Left lung (tissue), 10 donors: ENCODE measurements around the gene CD164L2. TPM values are rescaled to one million over a fixed set of nuclear protein-coding genes. Genes with fewer than 3 reads are reported as not detected.
A peak's percentile ranks its signal among the peaks of the same experiment; 100 is the strongest.

Experiments used
- ATAC-seq: fragments of 200-7000 bp; cut with Tn5 transposase; one replicate; pipeline ENCODE4 v1.9.1; 2020; ENCODE audit warnings: moderate library complexity
- DNase-seq, 4 donors: peaks; one replicate each; pipeline ENCODE4 v3.0.0-alpha.2; 2013 to 2020
- H3K27ac ChIP-seq, 2 donors: fragments of 200-600 bp; sonication (generic) in 1 of 2; one replicate each; pipeline versions ENCODE4 v1.5.0 to v1.8.0; 2020 to 2021
- H3K27me3 ChIP-seq, 2 donors: fragments of 200-600 bp; sonication (generic) in 1 of 2; one replicate each; pipeline versions ENCODE4 v1.5.0 to v1.8.0; 2020 to 2021
- H3K36me3 ChIP-seq, 2 donors: fragments of 200-600 bp; sonication (generic) in 1 of 2; one replicate each; pipeline versions ENCODE4 v1.5.0 to v1.8.0; 2020 to 2021
- H3K4me1 ChIP-seq, 2 donors: fragments of 200-600 bp; one replicate each; pipeline ENCODE4 v1.8.0; 2021
- H3K4me3 ChIP-seq, 2 donors: fragments of 200-600 bp; sonication (generic) in 1 of 2; one replicate each; pipeline versions ENCODE4 v1.5.0 to v1.8.0; 2020 to 2021; ENCODE audit warnings: mild to moderate bottlenecking in 1 of 2
- H3K9me3 ChIP-seq, 2 donors: fragments of 200-600 bp; sonication (generic) in 1 of 2; one replicate each; pipeline versions ENCODE4 v1.5.0 to v1.8.0; 2020 to 2021
- intact Hi-C, 2 donors: fragments of 100-400 bp; cut with DNase I; formaldehyde crosslinking; loops; one replicate each; pipeline versions ENCODE4 v1.11.2 to v1.14.2; 2022
- polyA plus RNA-seq, 6 donors: library from polyadenylated mRNA; unstranded; fragments of 120-200 nt; gene quantifications; one replicate each; pipeline ENCODE4 v1.2.1, GENCODE V29; 2013; ENCODE audit not compliant: insufficient read length in 6 of 6
- total RNA-seq, 2 donors: library from RNA; stranded (reverse); fragmentation: NEBNext Ultra II Directional; extraction: Animal tissue kit (Norgen Biotek cat#: 25700); gene quantifications; one replicate each; pipeline ENCODE4 v1.2.1, GENCODE V29; 2021
- TF ChIP-seq, protein P1 (sequence below), 2 donors: fragments of 200-600 bp; sonication (generic) in 1 of 2; IDR thresholded peaks; one replicate each; pipeline versions ENCODE4 v1.5.0 to v1.8.0; 2021; ENCODE audit warnings: antibody characterized with exemption in 2 of 2
- donor health status: DM: no; HTN: yes; CAD: no.
- donor health status: DM: no; HTN: no; CAD: no.

CD164L2 gene
- total and polyA plus RNA-seq, 8 donors, result 0.33 to 5.9 (median 1.7) TPM

- Histone ChIP-seq H3K36me3 (peaks cover 0 to 53% of the 10 kb centered on the region in 2 donors), H3K27me3 (no peaks in the 10 kb centered on the region), H3K4me3 (no peak overlapping the region), H3K4me1 (peaks cover 17 to 77% of the 10 kb centered on the region in 2 donors), H3K9me3 (no peaks in the 10 kb centered on the region), H3K27ac (peak overlapping the region; percentile 19 to 82)
- DNase-seq (peak in 3 of 4 donors; percentile 51 to 81 (median 73)), ATAC-seq (peak; percentile 93)
- intact Hi-C loops, result no loop called here
- TF ChIP-seq, protein P1, sequence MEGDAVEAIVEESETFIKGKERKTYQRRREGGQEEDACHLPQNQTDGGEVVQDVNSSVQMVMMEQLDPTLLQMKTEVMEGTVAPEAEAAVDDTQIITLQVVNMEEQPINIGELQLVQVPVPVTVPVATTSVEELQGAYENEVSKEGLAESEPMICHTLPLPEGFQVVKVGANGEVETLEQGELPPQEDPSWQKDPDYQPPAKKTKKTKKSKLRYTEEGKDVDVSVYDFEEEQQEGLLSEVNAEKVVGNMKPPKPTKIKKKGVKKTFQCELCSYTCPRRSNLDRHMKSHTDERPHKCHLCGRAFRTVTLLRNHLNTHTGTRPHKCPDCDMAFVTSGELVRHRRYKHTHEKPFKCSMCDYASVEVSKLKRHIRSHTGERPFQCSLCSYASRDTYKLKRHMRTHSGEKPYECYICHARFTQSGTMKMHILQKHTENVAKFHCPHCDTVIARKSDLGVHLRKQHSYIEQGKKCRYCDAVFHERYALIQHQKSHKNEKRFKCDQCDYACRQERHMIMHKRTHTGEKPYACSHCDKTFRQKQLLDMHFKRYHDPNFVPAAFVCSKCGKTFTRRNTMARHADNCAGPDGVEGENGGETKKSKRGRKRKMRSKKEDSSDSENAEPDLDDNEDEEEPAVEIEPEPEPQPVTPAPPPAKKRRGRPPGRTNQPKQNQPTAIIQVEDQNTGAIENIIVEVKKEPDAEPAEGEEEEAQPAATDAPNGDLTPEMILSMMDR (IDR thresholded peaks at IDR 0.05), result no peak
These were observed 35.4 kb upstream of the CD164L2 start for GRCh38 chr1:27418326-27419185.

GRCh38 chr1:27417713-27418112 is 34.6 kb upstream of the CD164L2 start:
- Histone ChIP-seq H3K27ac (peak overlapping the region; percentile 19 to 82), H3K9me3 (no peaks in the 10 kb centered on the region), H3K4me3 (no peak overlapping the region), H3K4me1 (peaks cover 17 to 69% of the 10 kb centered on the region in 2 donors), H3K36me3 (peaks cover 0 to 61% of the 10 kb centered on the region in 2 donors), H3K27me3 (no peaks in the 10 kb centered on the region)
- intact Hi-C loops, result no loop called here
- DNase-seq (no peak), ATAC-seq (no peak)
- TF ChIP-seq, protein P1 (IDR thresholded peaks at IDR 0.05), result no peak

DNA sequence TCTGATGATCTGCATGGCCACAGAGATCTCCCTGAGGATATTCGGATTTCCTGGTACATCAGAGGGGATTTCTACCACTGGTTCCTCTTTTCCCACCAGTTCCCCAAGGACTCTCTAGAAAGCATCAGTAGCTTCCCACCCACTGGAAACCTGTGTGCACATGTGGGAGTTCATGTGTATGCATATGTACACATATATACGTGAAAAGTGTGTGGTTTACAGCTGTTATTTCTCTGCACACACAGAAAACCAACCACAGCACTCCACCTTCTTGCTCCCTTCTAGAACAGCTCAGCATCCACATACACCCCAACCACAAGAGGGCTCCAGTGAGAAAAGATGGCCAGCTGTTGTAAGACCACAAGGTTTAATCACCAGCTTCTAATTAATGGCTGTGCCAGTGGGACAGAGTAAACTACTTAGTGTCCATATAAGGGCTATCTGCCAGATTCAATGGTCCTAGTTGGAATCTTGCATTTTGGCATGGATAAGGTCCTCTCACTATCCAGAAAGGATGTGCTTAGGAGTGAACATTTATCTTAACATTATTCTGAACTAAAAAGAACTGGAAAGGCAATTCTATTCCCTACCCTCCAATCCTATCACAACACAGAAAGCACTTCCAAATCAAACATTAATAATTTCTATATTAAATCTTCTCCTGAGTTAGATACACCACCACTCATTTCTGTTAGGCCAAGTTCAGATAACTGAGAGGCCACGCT is 33.4 kb upstream of the CD164L2 start:
- ATAC-seq (peak; percentile 46), DNase-seq (peak in 1 of 4 donors; percentile 26)
- Histone ChIP-seq H3K36me3 (peaks cover 0 to 73% of the 10 kb centered on the region in 2 donors), H3K4me3 (no peak overlapping the region), H3K9me3 (no peaks in the 10 kb centered on the region), H3K4me1 (peaks cover 17 to 57% of the 10 kb centered on the region in 2 donors), H3K27me3 (no peaks in the 10 kb centered on the region), H3K27ac (no peak overlapping the region)
- intact Hi-C loops, result no loop called here
- TF ChIP-seq, protein P1 (IDR thresholded peaks at IDR 0.05), result peak; percentile 31 to 56

DNA sequence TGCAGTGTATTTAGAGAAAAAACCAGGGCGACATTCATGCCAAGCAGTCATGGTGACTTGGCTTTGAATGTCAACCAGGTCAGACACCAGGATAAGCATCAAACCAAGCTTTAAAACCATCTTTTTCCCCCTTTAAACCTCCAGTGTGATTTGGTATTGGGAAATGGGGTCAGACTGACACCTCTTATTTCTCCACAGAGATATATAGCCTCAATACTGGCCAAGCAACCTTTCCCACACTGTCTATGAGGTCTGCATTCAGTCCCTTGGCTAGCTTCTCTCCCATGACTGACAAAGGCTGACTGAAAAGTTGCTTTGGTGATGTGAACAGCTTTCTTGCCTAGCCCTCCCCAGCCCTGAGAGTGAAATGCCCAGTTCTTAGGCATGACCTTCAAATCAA is 31.0 kb upstream of the CD164L2 start:
- H3K4me1 ChIP-seq, result peaks cover 12 to 33% of the 10 kb centered on the region in 2 donors
- no peaks in the 10 kb centered on the region for H3K27me3 ChIP-seq
- TF ChIP-seq, protein P1 (IDR thresholded peaks at IDR 0.05), result no peak
- ATAC-seq (no peak), DNase-seq (no peak)
- no peak overlapping the region for H3K4me3 ChIP-seq
- no peaks in the 10 kb centered on the region for H3K9me3 ChIP-seq
- peaks cover 0 to 98% of the 10 kb centered on the region in 2 donors for H3K36me3 ChIP-seq
- intact Hi-C loops, result no loop called here
- H3K27ac ChIP-seq, result no peak overlapping the region

DNA sequence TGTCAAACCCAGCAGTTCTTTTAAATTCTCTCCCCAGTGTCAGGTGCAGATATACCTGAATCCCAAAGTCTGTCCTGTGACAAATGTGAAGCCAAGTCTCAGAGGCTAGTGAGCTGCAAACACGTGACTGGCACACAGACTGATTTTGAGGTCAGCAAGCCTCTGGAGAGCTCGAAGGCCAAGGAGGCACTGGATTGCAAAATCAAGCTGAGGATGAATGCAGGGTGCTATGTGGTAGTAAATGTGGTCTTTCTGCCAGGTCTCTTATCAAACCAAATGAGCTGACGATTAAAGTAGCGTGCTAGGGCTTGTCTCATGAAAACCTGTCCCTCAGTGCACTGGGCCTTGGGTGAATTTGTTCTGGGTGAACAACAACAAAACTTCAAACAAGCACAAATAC is 29.9 kb upstream of the CD164L2 start:
- TF ChIP-seq, protein P1 (IDR thresholded peaks at IDR 0.05), result no peak
- Histone ChIP-seq H3K4me1 (peaks cover under 1 to 22% of the 10 kb centered on the region in 2 donors), H3K9me3 (no peaks in the 10 kb centered on the region), H3K36me3 (peaks cover 0 to 100% of the 10 kb centered on the region in 2 donors), H3K4me3 (no peak overlapping the region), H3K27ac (no peak overlapping the region), H3K27me3 (no peaks in the 10 kb centered on the region)
- no peak for ATAC-seq
- intact Hi-C loops, result no loop called here
- DNase-seq, result no peak
